Measurements from ENCODE around the gene PURA.

PURA gene

DNA sequence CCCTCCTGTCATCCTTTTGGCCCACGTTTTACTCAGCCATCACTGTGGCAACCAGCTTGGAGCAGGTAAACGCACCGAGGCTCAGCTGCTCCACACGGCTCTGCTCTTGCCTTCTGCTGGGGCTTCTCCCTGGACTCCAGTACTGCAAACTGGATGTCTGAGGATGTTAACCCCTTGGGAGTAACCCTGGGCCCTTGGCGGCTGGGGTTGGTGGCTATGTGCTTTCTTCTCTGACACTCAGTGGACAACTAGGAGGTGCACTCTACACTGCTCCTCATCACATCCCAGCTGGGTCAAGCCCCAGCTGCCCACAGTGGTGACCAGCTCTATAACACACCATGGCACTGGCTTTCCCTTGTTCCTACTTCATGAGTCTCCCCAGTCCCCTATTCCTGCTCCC lies 48.9 kb downstream of the PURA start:
- no peak for DNase-seq

DNA sequence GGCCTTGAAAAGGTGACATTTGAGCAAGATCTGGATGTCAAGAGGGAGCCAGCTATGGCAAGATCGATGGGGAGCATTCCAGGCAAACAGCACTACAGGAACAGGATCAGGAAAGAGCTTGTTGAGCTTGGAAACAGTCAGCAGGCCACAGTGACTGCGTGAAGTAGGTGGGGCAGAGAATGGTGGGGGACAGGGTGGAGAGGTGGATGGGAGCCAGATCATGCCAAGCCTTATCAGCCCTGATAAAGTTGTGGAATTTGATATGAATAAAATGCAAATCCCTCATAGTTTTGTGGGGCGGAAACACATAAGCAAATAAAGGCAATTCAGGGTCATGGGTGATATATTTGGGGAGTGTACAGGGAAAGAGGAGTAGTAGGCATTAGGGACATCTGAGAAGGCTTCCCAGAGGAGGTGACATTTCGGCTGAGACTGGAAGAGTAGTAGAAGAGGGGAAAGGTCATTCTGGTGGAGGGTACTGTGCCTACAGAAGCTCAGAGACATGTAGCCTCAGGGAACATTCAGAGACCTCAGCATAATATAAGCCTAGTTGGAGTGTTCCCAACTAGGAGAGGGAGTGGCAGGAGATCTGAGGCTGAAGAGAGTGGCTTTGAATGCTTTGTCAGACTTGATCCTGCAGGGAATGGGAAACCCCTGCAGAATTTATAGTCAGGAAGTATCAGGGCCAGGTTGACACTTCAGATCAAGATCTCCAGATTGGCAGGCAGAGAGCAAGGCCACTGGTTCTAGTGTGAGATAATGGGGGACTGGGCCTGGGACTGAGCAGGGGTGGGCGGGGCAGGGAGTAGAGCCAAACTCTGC lies 51.4 kb downstream of the PURA start:
- DNase-seq, result no peak

DNA sequence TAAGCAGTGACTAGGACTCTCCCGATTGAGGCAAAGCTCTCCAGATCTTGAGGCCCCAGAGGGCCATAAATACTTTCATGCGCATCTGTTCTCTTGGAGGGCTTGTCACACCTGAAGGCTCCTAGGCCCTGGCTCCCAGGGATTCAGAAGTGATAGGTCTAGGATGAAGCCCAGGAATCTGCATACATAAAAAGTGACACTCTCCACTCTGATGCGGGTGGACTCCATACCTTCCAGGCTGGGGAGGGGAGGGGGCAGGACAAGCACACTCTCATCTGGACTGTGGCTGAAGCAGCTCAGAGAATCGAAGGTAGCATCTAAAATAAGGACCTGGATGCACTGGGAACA lies 52.0 kb downstream of the PURA start:
- DNase-seq, result no peak

DNA sequence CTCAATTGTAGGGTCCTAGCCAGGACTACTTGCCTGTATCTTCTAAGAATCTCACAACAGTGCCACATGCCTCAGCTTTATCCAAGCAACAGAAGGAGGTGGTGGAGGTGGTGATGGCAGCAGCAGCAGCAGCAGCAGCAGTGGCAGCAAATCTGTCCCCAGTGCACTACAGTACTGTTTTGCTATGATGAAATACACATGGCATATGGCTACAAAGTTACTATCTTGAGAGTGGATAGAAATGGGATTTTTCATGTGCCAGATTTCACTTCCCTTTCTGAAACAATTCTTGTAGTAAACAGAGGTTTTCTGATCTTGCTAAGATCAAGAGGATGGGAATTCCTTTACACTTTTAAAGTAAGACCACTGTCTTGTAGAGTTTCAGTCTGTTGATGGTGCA lies 53.0 kb downstream of the PURA start:
- DNase-seq, result no peak

DNA sequence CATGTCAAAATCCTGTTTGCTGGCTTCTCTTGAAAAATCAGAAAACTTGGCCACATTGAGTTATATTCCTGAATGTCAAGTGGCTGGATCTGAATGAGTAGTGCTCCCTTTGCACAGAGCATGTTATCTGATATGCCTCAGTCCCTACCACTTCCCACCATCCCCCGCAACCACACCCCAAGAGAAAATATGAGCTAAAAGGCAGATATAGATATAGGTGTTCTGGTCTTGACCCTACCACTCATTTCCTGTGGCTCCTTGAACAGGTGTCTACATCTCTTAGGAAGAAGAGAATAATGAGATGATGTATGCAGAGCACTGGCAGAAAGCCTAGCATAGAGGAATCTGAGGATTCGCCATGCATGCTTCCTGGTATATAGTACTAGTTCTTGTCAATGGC lies 54.5 kb downstream of the PURA start:
- no peak for DNase-seq

DNA sequence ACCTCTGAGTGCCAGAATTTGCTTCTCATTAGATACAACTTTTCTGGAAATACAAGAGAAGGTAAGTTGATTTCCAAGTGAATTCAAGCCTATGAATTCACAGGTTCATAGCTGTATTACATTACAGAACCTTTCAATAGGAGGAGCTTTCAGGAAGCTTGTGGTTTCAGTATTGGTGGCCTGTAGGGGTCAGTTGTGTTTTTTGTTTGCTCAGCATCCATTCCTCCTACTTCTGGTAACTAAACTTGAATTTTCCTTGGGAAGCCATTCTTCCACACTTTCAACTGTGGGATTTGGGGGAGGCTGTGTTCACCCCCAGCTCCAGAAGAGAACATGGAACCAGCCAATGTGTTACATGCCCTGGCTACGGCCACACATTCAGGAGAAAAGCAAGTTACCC lies 55.5 kb downstream of the PURA start:
- DNase-seq, result no peak

DNA sequence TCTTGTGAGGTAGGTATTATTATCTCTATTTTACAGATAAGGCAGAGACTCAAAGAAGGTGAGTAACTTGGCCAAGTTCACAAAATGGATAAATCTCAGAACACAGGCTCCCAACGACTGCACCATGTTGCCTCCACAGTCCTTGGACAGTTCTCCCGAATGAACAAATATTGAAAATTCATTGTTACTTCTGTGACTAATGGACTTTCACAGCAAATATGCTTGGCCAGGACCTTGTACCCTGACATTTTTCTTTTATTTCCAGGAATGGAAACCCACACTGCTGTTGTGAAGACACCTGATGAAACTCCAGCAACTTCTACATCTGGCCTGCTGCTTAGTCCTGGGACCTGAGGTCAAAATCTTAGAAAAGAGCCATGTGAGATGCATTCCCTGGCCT lies 58.6 kb downstream of the PURA start:
- DNase-seq, result no peak

DNA sequence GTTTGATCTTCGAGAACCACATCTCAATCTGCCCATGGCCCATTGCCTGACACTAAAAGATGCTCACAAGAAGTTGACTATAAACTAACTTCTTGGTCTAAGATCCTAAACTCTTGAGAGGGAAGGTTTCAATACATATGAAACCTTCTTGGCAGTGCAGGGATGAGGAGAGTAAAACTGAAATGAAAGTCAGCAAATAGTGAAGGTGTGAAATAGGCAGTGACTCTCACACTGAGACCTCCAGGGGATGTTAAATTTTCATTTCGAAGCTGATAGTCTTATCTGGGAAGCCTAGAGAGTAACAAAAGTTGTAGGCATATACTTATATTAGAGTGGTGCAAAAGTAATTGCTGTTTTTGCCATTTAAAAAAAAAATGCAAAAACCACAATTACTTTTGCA lies 60.1 kb downstream of the PURA start:
- no peak for DNase-seq

DNA sequence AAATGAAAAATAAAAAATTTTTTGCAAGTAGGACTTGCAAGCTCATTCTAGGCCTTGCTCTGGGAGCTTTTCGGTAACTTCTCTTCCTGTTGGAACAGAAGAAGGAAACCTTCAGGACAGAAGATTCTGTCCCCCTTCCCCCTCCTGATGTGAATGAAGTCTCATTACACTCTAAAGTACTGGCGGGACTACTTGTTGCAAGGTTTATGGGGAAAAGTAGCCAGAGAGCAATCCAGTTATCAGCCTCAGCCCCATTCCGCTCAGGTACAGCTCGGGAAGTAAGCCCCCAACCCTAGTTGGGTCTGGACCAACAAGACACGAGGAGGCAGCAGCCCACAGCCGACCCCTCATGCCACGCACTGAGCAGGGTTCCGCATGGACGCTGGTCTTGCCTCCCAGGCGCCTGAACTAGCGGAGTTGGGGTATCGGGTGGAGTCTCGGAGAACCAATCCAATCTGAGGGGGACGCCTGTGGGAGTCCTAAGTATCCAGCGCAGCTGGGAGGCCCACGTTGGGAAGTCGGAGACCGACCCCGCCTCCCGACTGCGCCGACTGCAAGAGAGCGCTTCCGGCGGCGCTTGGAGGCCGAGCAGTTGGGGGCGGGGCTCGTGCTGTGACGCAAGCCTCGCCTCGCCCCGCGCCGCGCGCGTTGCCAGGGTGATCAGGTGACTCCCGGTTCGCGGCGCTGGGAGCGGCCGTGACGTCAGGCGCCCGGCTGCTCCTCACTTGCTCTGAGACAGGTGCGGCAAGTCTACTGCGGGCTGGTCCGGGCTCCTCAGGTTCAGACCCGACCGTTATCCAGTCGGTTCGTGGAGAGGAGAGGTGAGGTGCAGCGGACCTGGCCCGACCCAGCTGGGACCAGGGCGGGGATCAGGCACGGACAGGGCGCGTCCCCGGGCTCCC lies 60.8 kb downstream of the PURA start, which contains the start of gene CYSTM1:
Gene CYSTM1 (plus strand): TSS at position 724 of the 902 bp plus-strand sequence. CDS start 19,278 bp downstream, outside the sequence.
- DNase-seq, result peak; percentile 87
